Measurements from ENCODE around the gene CRMP1. TPM values are rescaled to one million over a fixed set of nuclear protein-coding genes. Genes with fewer than 3 reads are reported as not detected.

The CRMP1 gene
- polyA plus RNA-seq, 1 donor (not counting 4 experiments of a cell fraction or from before 2014, with no cell fraction given), result 0.03 TPM

DNA sequence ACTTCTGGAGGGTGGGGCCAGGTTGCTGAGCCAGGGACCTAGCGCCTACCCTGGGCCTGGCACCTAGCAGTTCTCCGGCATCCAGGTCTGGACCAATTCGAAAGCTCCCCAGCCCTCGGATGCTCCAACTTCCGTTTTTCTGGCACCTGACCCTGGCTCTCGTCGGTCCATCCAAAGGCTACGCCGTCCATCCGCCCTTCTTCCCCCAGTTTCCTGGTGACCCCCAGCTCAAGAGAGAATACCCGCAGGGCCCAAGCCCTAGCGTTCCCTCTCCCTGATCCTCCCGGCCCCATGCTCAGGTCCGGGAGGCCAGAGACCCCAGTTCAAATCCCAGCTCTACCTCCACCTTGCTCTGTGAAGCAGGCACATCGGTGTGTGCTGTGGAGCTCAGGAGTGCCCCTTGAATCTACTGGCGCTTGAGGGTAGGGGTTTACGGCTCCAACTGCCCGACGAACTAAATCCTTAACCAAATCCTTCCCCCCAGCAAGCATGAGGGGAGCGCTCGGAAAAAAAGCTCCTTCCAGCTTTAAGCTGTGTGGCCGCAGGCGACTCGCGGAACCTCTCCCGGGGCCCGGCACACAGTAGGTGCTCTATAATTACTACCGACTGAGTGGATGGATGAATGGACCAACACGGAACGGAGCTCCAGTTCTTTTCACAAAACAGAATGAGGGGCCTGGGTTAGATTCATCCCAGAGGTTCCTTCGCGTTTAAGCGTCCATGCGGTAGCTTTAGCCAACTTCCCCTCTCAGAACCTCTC, 1.1 kb downstream of the CRMP1 start:
- FAIRE-seq (no peak), DNase-seq (ENCODE audit: low read depth, low spot score) (no peak)
- no peaks in the 10 kb centered on the region for H3K9me3 ChIP-seq (ENCODE audit: control insufficient read depth, low read depth, low read length)
- no peaks in the 10 kb centered on the region for H3K79me2 ChIP-seq (ENCODE audit: control insufficient read depth, insufficient read depth, low read length)
- no peaks in the 10 kb centered on the region for H3K4me1 ChIP-seq (ENCODE audit: control insufficient read depth, extremely low read depth, insufficient read depth, low read length)
- H4K20me1 ChIP-seq (ENCODE audit: control insufficient read depth, extremely low read depth, insufficient read depth, low read length), result no peaks in the 10 kb centered on the region
- no peaks in the 10 kb centered on the region for H3K36me3 ChIP-seq (ENCODE audit: control insufficient read depth in 2 of 2, extremely low read depth in 1 of 2, insufficient read depth in 2 of 2, low read length in 2 of 2)
- H2AFZ ChIP-seq (ENCODE audit: control insufficient read depth, low read length), result no peak overlapping the region
- peaks cover 87% of the 10 kb centered on the region for H3K27me3 ChIP-seq (ENCODE audit: control insufficient read depth, extremely low read depth, insufficient read depth, low read length)
- no peaks in the 10 kb centered on the region for H3K9me1 ChIP-seq (ENCODE audit: control insufficient read depth, extremely low read depth, insufficient read depth, low read length)
- no peak overlapping the region for H3K9ac ChIP-seq (ENCODE audit: control insufficient read depth, extremely low read depth, insufficient read depth, low read length)
- TF ChIP-seq, protein P1, sequence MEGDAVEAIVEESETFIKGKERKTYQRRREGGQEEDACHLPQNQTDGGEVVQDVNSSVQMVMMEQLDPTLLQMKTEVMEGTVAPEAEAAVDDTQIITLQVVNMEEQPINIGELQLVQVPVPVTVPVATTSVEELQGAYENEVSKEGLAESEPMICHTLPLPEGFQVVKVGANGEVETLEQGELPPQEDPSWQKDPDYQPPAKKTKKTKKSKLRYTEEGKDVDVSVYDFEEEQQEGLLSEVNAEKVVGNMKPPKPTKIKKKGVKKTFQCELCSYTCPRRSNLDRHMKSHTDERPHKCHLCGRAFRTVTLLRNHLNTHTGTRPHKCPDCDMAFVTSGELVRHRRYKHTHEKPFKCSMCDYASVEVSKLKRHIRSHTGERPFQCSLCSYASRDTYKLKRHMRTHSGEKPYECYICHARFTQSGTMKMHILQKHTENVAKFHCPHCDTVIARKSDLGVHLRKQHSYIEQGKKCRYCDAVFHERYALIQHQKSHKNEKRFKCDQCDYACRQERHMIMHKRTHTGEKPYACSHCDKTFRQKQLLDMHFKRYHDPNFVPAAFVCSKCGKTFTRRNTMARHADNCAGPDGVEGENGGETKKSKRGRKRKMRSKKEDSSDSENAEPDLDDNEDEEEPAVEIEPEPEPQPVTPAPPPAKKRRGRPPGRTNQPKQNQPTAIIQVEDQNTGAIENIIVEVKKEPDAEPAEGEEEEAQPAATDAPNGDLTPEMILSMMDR (optimal IDR thresholded peaks at IDR 0.05 in 1 of 3, IDR thresholded peaks at IDR 0.05 in 1 of 3, conservative IDR thresholded peaks at IDR 0.05 in 1 of 3; ENCODE audit: extremely low read depth in 1 of 3, insufficient read depth in 2 of 3, low read length in 3 of 3), result no peak
- peak; percentile 55 for TF ChIP-seq EZH2 (IDR thresholded peaks at IDR 0.05; ENCODE audit: low read length)
- dilution Hi-C loops (cut with MboI; ENCODE audit: extremely low pct_ligation_motif_present, low sequenced_read_pairs), result no loop called here
- no peak overlapping the region for H3K4me3 ChIP-seq (ENCODE audit: control insufficient read depth in 2 of 3, extremely low read depth in 1 of 3, insufficient read depth in 2 of 3, low read depth in 1 of 3, low read length in 3 of 3)
- no peak overlapping the region for H3K4me2 ChIP-seq (ENCODE audit: control insufficient read depth, extremely low read depth, insufficient read depth, low read depth, low read length)
- H3K27ac ChIP-seq (ENCODE audit: control insufficient read depth, insufficient read depth, low read length), result no peak overlapping the region

DNA sequence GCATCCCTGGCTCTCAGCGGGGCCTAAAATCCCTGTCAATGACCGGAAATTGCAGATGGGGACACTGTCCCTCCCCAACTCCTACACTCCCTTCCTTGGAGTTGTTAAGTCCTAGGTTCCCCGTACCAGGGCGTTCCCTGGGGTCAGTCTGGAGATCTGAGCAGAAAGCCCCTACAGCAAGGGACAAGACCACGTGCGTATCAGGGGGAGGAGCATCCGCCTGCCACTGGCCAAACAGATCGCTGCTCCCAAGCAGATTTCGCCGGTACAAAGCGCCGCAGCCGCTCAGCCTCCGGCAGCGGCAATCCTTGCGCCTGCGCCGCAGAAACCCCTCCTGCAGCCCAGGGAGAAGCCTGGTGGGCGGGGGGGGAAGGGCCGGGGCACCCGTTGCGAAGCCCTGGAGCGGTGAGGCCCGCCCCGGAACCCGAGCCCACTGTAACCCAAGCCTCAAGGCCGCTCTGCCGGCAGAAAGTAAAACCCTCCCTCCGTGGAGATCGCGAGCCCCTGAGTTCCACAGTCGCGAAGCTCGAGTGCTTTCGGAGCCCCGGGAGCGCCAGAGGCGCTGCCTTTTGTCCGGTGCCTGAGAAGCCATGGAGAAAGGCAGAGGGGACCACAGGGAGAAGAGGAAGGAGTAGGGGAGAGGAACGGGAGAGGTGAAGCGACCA, 2.7 kb downstream of the CRMP1 start:
- Histone ChIP-seq H3K79me2 (ENCODE audit: control insufficient read depth, insufficient read depth, low read length) (no peaks in the 10 kb centered on the region), H2AFZ (ENCODE audit: control insufficient read depth, low read length) (no peak overlapping the region), H3K27me3 (ENCODE audit: control insufficient read depth, extremely low read depth, insufficient read depth, low read length) (peaks cover 86% of the 10 kb centered on the region), H3K4me3 (ENCODE audit: control insufficient read depth in 2 of 3, extremely low read depth in 1 of 3, insufficient read depth in 2 of 3, low read depth in 1 of 3, low read length in 3 of 3) (no peak overlapping the region), H3K9me1 (ENCODE audit: control insufficient read depth, extremely low read depth, insufficient read depth, low read length) (no peaks in the 10 kb centered on the region), H3K9ac (ENCODE audit: control insufficient read depth, extremely low read depth, insufficient read depth, low read length) (no peak overlapping the region), H3K36me3 (ENCODE audit: control insufficient read depth in 2 of 2, extremely low read depth in 1 of 2, insufficient read depth in 2 of 2, low read length in 2 of 2) (no peaks in the 10 kb centered on the region), H3K4me2 (ENCODE audit: control insufficient read depth, extremely low read depth, insufficient read depth, low read depth, low read length) (no peak overlapping the region), H4K20me1 (ENCODE audit: control insufficient read depth, extremely low read depth, insufficient read depth, low read length) (no peaks in the 10 kb centered on the region), H3K27ac (ENCODE audit: control insufficient read depth, insufficient read depth, low read length) (no peak overlapping the region), H3K4me1 (ENCODE audit: control insufficient read depth, extremely low read depth, insufficient read depth, low read length) (no peaks in the 10 kb centered on the region), H3K9me3 (ENCODE audit: control insufficient read depth, low read depth, low read length) (no peaks in the 10 kb centered on the region)
- FAIRE-seq (no peak), DNase-seq (ENCODE audit: low read depth, low spot score) (no peak)
- TF ChIP-seq EZH2 (IDR thresholded peaks at IDR 0.05; ENCODE audit: low read length), result peak; percentile 65
- TF ChIP-seq, protein P1 (optimal IDR thresholded peaks at IDR 0.05 in 1 of 3, IDR thresholded peaks at IDR 0.05 in 1 of 3, conservative IDR thresholded peaks at IDR 0.05 in 1 of 3; ENCODE audit: extremely low read depth in 1 of 3, insufficient read depth in 2 of 3, low read length in 3 of 3), result no peak
- dilution Hi-C loops (cut with MboI; ENCODE audit: extremely low pct_ligation_motif_present, low sequenced_read_pairs), result no loop called here

Data from keratinocyte (primary cell).